Measurements from ENCODE around the gene SPEF2.

Gene SPEF2

DNA sequence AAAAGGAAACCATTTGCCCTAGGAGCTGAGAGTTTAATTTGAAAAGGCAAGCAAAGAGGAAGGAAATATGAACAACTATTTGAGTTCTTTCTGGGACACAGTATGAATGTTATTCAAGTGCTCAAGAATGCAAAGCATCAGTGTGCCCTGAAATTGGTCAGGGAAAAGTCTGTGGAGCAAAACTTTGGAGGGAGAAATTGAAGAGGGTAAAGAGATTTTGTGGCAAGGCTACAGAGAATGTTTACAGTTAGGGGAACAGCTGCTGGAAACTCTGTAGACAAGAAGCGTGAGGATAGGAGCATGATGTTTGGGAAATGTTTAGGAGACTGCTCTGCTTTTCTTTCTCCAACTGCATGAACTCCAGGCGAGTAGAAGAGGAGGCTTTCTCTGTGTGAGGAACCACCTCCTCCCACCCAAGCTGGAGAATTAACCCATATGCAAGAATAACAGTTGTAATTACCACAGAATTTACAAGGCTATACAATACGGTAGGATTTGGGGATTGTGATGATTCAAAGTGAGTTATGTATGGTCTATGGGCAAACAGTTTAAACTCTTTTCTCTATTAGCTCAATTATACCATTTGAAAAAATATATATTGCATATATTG, 163.6 kb downstream of the SPEF2 start:
- FAIRE-seq = no peak
- DNase-seq (ENCODE audit: low spot score) = no peak

- FAIRE-seq (no peak), DNase-seq (ENCODE audit: low spot score) (no peak)
Measured at GRCh38 chr5:35783551-35783950, 165.9 kb downstream of the SPEF2 start.

DNA sequence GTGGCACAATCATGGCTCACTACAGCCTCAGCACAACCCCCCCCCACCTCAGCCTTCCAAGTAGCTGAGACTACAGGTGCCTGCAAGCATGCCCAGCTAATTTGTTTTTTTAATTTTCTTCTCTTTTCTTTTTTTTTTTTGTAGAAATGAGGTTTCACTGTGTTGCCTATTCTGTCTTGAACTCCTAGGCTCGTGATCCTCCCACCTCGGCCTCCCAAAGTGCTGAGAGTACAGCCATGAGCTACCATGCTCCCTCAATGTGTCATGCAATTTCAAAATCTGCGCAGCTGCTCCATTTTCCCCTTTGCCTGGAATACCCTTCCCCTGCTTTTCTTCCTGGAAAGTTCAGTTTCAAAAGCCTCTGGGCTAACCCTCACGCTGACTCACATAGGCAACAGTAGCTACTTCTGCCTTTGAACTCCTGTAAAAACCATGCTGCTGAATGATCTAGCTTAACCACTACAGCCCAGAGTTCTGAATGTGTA, 168.0 kb downstream of the SPEF2 start:
- no peak for DNase-seq (ENCODE audit: low spot score)
- no peak for FAIRE-seq

DNA sequence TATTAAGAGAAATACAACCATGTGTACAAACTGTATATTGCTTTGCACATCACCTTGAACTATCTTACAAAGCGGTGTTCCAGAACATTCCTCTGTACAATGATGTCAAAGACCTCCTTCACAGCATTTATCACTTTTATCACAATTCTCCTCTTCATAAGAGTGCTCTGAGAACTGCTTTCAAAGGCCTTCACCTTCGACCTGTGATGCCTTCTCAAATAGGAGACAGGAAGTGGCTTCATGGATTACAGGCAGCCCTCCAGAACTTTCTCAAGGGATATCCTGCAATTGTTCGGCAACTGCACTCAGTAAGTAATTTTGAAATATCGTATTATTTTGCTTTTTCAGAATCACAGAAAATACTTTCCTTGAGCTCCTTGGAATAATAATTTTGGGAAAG, 171.1 kb downstream of the SPEF2 start:
- DNase-seq (ENCODE audit: low spot score) = no peak
- no peak for FAIRE-seq

GRCh38 chr5:35789732-35790456, 172.2 kb downstream of the SPEF2 start:
- FAIRE-seq = peak; percentile 26
- peak; percentile 39 for DNase-seq (ENCODE audit: low spot score)

DNA sequence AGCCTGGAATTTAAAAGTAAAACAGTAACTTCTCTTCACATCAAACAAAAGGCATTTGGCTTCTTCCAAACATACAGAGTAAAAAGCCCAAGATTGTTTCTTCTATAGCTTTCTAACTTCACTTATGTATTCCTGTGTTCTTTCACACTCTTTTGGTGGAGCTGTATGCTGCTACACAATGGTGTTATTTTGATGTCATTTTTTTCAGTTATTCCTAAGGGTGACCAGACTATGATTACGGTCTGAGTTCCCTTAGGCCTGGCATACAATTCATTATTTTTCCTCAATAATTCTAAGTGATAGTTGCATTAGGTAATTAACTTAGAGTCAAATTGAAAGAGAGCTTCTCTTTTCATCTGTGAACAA, 172.8 kb downstream of the SPEF2 start:
- no peak for DNase-seq (ENCODE audit: low spot score)
- FAIRE-seq = no peak

DNA sequence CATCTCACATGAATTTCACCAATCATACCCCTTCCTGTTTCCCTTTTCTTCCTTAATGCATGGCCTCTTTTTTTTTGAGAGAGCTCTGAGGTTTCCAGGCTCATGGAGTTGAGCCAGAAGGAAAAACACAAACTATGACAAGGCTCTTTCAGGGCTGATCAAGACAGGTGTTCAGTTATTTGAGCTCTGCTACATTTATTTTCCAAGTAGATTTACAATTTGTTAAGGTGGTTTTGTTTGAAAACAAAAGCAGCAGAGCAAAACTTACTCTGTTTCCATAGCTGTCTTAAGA, 176.6 kb downstream of the SPEF2 start:
- DNase-seq (ENCODE audit: low spot score) (no peak), FAIRE-seq (no peak)

DNA sequence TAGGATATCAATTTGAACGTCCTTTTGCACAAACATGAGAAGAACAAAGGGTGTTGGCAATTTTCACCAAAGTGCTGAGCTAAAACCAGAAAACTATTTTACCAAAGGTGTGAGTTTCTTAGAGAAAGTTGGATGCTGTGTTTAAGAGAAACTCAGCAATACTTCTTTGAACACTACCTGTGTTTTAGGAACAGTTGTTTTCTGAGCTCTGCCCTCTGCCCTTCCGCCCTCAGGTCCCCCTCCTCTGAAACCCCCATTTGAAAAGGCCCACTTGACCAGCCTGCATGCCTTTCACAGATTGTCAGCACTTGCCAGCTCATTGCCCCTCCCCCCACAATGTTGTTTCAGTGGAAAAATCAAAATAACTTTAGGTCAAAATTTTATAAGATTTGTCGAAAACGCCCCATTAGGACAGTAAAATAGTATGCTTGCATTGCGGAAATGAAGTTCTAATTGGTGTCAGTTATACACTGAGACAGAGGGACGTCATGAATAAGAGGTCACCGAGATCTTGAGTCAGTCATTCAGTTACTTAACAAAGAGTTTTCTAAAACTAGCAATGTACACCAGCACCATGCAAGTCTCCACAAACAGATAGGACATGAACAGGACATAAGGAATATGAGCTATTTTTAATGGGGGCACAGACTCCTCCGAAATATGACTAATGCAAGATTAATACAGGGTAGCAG, 177.2 kb downstream of the SPEF2 start:
- FAIRE-seq = no peak
- DNase-seq (ENCODE audit: low spot score) = no peak

- DNase-seq (ENCODE audit: low spot score) = no peak
- no peak for FAIRE-seq
Measured at GRCh38 chr5:35799181-35799580, 181.5 kb downstream of the SPEF2 start.

- FAIRE-seq = no peak
- no peak for DNase-seq (ENCODE audit: low spot score)
Measured at GRCh38 chr5:35799753-35800152, 182.1 kb downstream of the SPEF2 start.

GRCh38 chr5:35803191-35803651, 185.6 kb downstream of the SPEF2 start:
- FAIRE-seq (no peak), DNase-seq (ENCODE audit: low spot score) (peak; percentile 59)

GRCh38 chr5:35804201-35804653, 186.6 kb downstream of the SPEF2 start:
- DNase-seq (ENCODE audit: low spot score) (no peak), FAIRE-seq (no peak)

DNA sequence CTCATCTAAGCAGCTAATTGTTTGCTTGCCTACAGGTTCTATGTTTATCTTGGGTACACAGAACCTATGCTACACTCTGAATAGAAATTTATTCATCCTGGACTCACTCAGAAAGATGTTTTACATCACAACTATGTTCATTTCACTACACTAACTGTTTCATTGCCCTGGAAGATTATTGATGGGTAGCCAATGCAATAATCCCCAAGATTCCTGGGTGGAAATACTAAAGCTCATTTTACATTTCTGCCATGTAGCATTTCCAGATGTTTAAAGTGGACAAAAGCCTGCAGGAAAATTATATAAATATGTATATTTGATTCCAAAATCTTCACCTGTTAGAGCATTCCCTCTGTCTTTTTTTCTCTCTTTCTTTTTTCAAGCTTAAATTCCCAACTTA, 187.2 kb downstream of the SPEF2 start:
- no peak for DNase-seq (ENCODE audit: low spot score)
- no peak for FAIRE-seq

GRCh38 chr5:35810601-35811000, 192.9 kb downstream of the SPEF2 start:
- DNase-seq (ENCODE audit: low spot score) (no peak), FAIRE-seq (no peak)

GRCh38 chr5:35811108-35811741, 193.6 kb downstream of the SPEF2 start:
- FAIRE-seq (peak; percentile 78), DNase-seq (ENCODE audit: low spot score) (peak; percentile 40)

- FAIRE-seq = peak; percentile 59
Measured at GRCh38 chr5:35813521-35813920, 195.9 kb downstream of the SPEF2 start.

GRCh38 chr5:35815089-35815936, 197.7 kb downstream of the SPEF2 start:
- no peak for DNase-seq (ENCODE audit: low spot score)
- FAIRE-seq = no peak

More at GRCh38 chr5:35813521-35813920, 195.9 kb downstream of the SPEF2 start:
- no peak for DNase-seq (ENCODE audit: low spot score)

- FAIRE-seq (no peak), DNase-seq (ENCODE audit: low spot score) (no peak)
Measured at GRCh38 chr5:35816881-35817521, 199.3 kb downstream of the SPEF2 start.

GRCh38 chr5:35819026-35819425, 201.4 kb downstream of the SPEF2 start:
- DNase-seq (ENCODE audit: low spot score) = peak; percentile 52
- FAIRE-seq = peak; percentile 26

DNA sequence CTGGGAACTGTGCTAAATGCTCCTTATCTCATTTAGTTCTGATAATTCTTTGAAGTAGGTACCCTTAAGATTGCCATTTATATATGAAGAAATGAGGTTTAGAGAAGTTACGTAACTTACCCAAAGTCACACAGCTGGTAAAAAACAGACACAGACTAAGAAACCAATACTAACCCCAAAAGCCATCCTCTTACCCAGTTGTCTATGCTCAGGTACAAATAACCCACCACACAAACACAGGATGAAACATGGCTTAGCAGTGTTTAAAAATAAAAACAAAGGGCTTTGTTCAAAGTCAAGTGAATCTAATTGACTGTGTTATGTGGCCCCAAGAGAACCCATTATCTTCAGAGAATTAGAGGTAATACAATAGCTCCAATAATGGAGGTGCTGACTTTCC, 202.0 kb downstream of the SPEF2 start:
- DNase-seq (ENCODE audit: low spot score) (no peak), FAIRE-seq (no peak)

DNA sequence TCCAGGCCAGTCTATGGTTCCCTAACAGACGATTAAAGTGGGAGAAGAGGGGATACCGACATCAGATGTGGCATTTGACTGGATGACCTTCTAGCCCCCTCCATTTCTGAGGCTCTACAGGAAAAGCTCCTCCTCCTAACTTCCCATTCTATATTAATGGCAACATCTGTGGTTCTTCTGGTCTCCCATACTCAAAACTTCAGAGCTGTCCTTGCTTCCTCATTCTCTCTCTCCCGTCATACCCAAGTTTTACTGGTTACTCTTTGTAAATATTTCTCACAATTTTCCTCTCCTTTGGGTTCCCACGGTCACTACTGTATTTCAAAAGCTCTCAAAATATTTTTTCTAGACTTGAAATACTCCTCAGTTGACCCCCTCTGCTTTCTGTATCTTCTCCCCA, 203.1 kb downstream of the SPEF2 start:
- no peak for DNase-seq (ENCODE audit: low spot score)
- no peak for FAIRE-seq

All from RCC 7860 (cell line).